T1000 (cell line): ENCODE data around the gene KLHDC7A.
"Not testable (repeated sequence)": the region's sequence is repeated elsewhere in the genome, so short reads cannot be mapped to it uniquely, and the experiment has no call there.

Experiments
- DNase-seq: peaks from one replicate; lab custom pipeline; 2025; ENCODE audit warnings: mixed read lengths; lab: John Stamatoyannopoulos, UW

The KLHDC7A gene

GRCh38 chr1:18480315-18481189, at the start of gene KLHDC7A:
TSS of gene KLHDC7A (plus strand) at chr1:18480930. CDS start at chr1:18480982, 52 bp downstream.
- DNase-seq, result no peak

GRCh38 chr1:18434041-18434440, 46.7 kb upstream of the KLHDC7A start:
- no peak for DNase-seq

GRCh38 chr1:18440385-18441226, 40.1 kb upstream of the KLHDC7A start:
- DNase-seq, result no peak

- DNase-seq, result no peak
These were observed 36.9 kb upstream of the KLHDC7A start for GRCh38 chr1:18443587-18444520.

GRCh38 chr1:18444563-18444962, 36.2 kb upstream of the KLHDC7A start:
- no peak for DNase-seq

GRCh38 chr1:18446751-18447150, 34.0 kb upstream of the KLHDC7A start:
- no peak for DNase-seq

GRCh38 chr1:18447509-18448220, 33.1 kb upstream of the KLHDC7A start:
- no peak for DNase-seq

- no peak for DNase-seq
These were observed 31.8 kb upstream of the KLHDC7A start for GRCh38 chr1:18448889-18449288.

- no peak for DNase-seq
These were observed 28.2 kb upstream of the KLHDC7A start for GRCh38 chr1:18452550-18452949.

GRCh38 chr1:18458133-18459092, 22.3 kb upstream of the KLHDC7A start:
- DNase-seq, result no peak

- no peak for DNase-seq
These were observed 19.1 kb upstream of the KLHDC7A start for GRCh38 chr1:18461656-18462055.

GRCh38 chr1:18462517-18462916, 18.2 kb upstream of the KLHDC7A start:
- not testable (repeated sequence) for DNase-seq

GRCh38 chr1:18463063-18463462, 17.7 kb upstream of the KLHDC7A start:
- no peak for DNase-seq

- DNase-seq, result no peak
These were observed 16.6 kb upstream of the KLHDC7A start for GRCh38 chr1:18463984-18464664.

- no peak for DNase-seq
These were observed 16.1 kb upstream of the KLHDC7A start for GRCh38 chr1:18464665-18465050.

- DNase-seq, result no peak
These were observed 14.1 kb upstream of the KLHDC7A start for GRCh38 chr1:18466676-18467075.

- DNase-seq, result no peak
These were observed 12.2 kb upstream of the KLHDC7A start for GRCh38 chr1:18468570-18468969.

GRCh38 chr1:18469514-18469913, 11.2 kb upstream of the KLHDC7A start:
- no peak for DNase-seq

GRCh38 chr1:18470671-18471355, 9.9 kb upstream of the KLHDC7A start:
- DNase-seq, result no peak
